ENCODE results near the gene LARP1B. TPM values are rescaled to one million over a fixed set of nuclear protein-coding genes. Genes with fewer than 3 reads are reported as not detected.

Gene LARP1B
- polyA plus RNA-seq, 1 donor from 2014 or later: 30.8 TPM

DNA sequence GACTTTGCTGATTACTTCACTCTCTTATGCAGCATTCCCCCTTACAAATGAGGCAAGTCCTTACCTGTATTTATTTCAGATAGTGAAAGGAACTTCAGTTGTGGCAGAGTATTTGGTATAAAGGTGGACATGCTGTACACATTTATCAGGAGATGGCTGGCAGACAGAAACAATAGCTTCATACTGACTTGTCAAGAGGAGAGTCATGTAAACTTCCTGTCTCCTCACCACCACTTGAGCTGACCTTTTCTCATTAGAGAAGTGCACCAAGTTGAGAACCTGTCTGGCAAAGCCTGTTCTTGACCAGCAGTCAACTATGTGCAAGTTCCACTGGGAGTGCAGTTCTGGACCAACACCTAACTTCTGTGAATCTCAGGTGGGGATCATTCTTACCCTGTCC is 80.8 kb downstream of the LARP1B start:
- H3K4me2 ChIP-seq (ENCODE audit: low read length): no peak overlapping the region
- H3K27me3 ChIP-seq (ENCODE audit: insufficient read depth, low read depth, low read length): no peaks in the 10 kb centered on the region
- H3K9ac ChIP-seq (ENCODE audit: low read length): no peak overlapping the region
- no peaks in the 10 kb centered on the region for H3F3A ChIP-seq (ENCODE audit: insufficient read depth, low read length, poor library complexity, severe bottlenecking)
- H4K20me1 ChIP-seq (ENCODE audit: insufficient read depth): no peaks in the 10 kb centered on the region
- H3K36me3 ChIP-seq (ENCODE audit: insufficient read depth, low read length): no peaks in the 10 kb centered on the region
- no peak for TF ChIP-seq TAF1 (IDR thresholded peaks at IDR 0.05; ENCODE audit: low read depth)
- TF ChIP-seq POLR2AphosphoS5 (IDR thresholded peaks at IDR 0.05): no peak
- TF ChIP-seq, protein P1, sequence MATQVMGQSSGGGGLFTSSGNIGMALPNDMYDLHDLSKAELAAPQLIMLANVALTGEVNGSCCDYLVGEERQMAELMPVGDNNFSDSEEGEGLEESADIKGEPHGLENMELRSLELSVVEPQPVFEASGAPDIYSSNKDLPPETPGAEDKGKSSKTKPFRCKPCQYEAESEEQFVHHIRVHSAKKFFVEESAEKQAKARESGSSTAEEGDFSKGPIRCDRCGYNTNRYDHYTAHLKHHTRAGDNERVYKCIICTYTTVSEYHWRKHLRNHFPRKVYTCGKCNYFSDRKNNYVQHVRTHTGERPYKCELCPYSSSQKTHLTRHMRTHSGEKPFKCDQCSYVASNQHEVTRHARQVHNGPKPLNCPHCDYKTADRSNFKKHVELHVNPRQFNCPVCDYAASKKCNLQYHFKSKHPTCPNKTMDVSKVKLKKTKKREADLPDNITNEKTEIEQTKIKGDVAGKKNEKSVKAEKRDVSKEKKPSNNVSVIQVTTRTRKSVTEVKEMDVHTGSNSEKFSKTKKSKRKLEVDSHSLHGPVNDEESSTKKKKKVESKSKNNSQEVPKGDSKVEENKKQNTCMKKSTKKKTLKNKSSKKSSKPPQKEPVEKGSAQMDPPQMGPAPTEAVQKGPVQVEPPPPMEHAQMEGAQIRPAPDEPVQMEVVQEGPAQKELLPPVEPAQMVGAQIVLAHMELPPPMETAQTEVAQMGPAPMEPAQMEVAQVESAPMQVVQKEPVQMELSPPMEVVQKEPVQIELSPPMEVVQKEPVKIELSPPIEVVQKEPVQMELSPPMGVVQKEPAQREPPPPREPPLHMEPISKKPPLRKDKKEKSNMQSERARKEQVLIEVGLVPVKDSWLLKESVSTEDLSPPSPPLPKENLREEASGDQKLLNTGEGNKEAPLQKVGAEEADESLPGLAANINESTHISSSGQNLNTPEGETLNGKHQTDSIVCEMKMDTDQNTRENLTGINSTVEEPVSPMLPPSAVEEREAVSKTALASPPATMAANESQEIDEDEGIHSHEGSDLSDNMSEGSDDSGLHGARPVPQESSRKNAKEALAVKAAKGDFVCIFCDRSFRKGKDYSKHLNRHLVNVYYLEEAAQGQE (IDR thresholded peaks at IDR 0.05; ENCODE audit: borderline replicate concordance): no peak
- TF ChIP-seq, protein P2, sequence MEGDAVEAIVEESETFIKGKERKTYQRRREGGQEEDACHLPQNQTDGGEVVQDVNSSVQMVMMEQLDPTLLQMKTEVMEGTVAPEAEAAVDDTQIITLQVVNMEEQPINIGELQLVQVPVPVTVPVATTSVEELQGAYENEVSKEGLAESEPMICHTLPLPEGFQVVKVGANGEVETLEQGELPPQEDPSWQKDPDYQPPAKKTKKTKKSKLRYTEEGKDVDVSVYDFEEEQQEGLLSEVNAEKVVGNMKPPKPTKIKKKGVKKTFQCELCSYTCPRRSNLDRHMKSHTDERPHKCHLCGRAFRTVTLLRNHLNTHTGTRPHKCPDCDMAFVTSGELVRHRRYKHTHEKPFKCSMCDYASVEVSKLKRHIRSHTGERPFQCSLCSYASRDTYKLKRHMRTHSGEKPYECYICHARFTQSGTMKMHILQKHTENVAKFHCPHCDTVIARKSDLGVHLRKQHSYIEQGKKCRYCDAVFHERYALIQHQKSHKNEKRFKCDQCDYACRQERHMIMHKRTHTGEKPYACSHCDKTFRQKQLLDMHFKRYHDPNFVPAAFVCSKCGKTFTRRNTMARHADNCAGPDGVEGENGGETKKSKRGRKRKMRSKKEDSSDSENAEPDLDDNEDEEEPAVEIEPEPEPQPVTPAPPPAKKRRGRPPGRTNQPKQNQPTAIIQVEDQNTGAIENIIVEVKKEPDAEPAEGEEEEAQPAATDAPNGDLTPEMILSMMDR (IDR thresholded peaks at IDR 0.05; ENCODE audit: poor library complexity, severe bottlenecking): no peak
- TF ChIP-seq MXI1 (conservative IDR thresholded peaks at IDR 0.05; ENCODE audit: poor library complexity, severe bottlenecking): no peak
- TF ChIP-seq SMC3 (conservative IDR thresholded peaks at IDR 0.05; ENCODE audit: poor library complexity): no peak
- TF ChIP-seq EP300 (conservative IDR thresholded peaks at IDR 0.05; ENCODE audit: poor library complexity, severe bottlenecking): no peak
- TF ChIP-seq EZH2 (IDR thresholded peaks at IDR 0.05; ENCODE audit: borderline replicate concordance, insufficient read depth, low read length, poor library complexity, severe bottlenecking): no peak
- TF ChIP-seq RAD21 (conservative IDR thresholded peaks at IDR 0.05): no peak
- no peak overlapping the region for H3K4me3 ChIP-seq (ENCODE audit: low read length)
- H3K27ac ChIP-seq (ENCODE audit: low read length): no peak overlapping the region
- H3K79me2 ChIP-seq (replicated peaks; ENCODE audit: insufficient read depth, low read length): no peaks in the 10 kb centered on the region
- H3K9me2 ChIP-seq (ENCODE audit: insufficient read depth, low read length): no peaks in the 10 kb centered on the region
- H3K9me3 ChIP-seq (ENCODE audit: low read length): peaks cover 7% of the 10 kb centered on the region
- no peak overlapping the region for H2AFZ ChIP-seq (ENCODE audit: low read depth, low read length)

DNA sequence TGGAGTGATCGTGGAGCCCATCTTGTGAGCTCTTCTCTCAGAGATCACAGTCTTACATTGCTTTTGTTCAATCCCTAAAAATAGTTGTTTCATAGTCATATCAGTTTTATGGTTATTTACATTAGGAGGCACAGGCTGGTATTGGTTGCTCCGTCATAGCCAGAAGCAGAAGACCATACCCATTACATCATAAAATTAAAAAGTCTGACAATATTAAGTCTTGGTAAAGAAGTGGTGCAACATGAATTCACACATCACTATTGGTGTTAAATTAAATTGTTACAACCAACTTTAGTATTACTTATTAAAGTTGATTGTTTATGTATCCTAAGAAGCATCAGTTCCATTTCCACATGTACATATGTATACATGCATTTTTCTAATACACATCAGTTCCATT is 84.6 kb downstream of the LARP1B start:
- Histone ChIP-seq H4K20me1 (ENCODE audit: insufficient read depth) (no peaks in the 10 kb centered on the region), H3K27ac (ENCODE audit: low read length) (no peak overlapping the region), H3K9ac (ENCODE audit: low read length) (no peak overlapping the region), H3K79me2 (replicated peaks; ENCODE audit: insufficient read depth, low read length) (no peaks in the 10 kb centered on the region), H3K36me3 (ENCODE audit: insufficient read depth, low read length) (no peaks in the 10 kb centered on the region), H3K9me3 (ENCODE audit: low read length) (peaks cover 7% of the 10 kb centered on the region), H3K27me3 (ENCODE audit: insufficient read depth, low read depth, low read length) (no peaks in the 10 kb centered on the region), H2AFZ (ENCODE audit: low read depth, low read length) (no peak overlapping the region), H3F3A (ENCODE audit: insufficient read depth, low read length, poor library complexity, severe bottlenecking) (no peaks in the 10 kb centered on the region), H3K4me3 (ENCODE audit: low read length) (no peak overlapping the region), H3K4me2 (ENCODE audit: low read length) (no peak overlapping the region), H3K9me2 (ENCODE audit: insufficient read depth, low read length) (no peaks in the 10 kb centered on the region)
- TF ChIP-seq TAF1 (IDR thresholded peaks at IDR 0.05; ENCODE audit: low read depth): no peak
- no peak for TF ChIP-seq EZH2 (IDR thresholded peaks at IDR 0.05; ENCODE audit: borderline replicate concordance, insufficient read depth, low read length, poor library complexity, severe bottlenecking)
- no peak for TF ChIP-seq EP300 (conservative IDR thresholded peaks at IDR 0.05; ENCODE audit: poor library complexity, severe bottlenecking)
- TF ChIP-seq MXI1 (conservative IDR thresholded peaks at IDR 0.05; ENCODE audit: poor library complexity, severe bottlenecking): no peak
- TF ChIP-seq, protein P2 (IDR thresholded peaks at IDR 0.05; ENCODE audit: poor library complexity, severe bottlenecking): no peak
- no peak for TF ChIP-seq POLR2AphosphoS5 (IDR thresholded peaks at IDR 0.05)
- TF ChIP-seq RAD21 (conservative IDR thresholded peaks at IDR 0.05): no peak
- no peak for TF ChIP-seq SMC3 (conservative IDR thresholded peaks at IDR 0.05; ENCODE audit: poor library complexity)
- TF ChIP-seq, protein P1 (IDR thresholded peaks at IDR 0.05; ENCODE audit: borderline replicate concordance): no peak
